PFSK-1 (cell line): ENCODE measurements around the gene ZNF710.

ENCODE experiments used
- FOXP2 ChIP-seq: optimal IDR thresholded peaks from 2 replicates; pipeline ENCODE3; 2011; ENCODE audit warnings: borderline replicate concordance, control low read depth, inconsistent platforms; ENCODE audit not compliant: insufficient read depth; ENCODE audit errors: extremely low read length, extremely low read depth
- POLR2AphosphoS5 ChIP-seq: IDR thresholded peaks from 2 replicates; pipeline ENCODE4 v1.6.1; 2012; ENCODE audit warnings: low read depth, mild to moderate bottlenecking, control low read depth, low read length, moderate library complexity
- REST ChIP-seq, 2 experiments: IDR thresholded peaks; 2 replicates each; pipeline versions ENCODE4 v1.6.1 to v1.8.0; 2011 to 2012; ENCODE audit warnings: low read depth in 2 of 2, low read length in 2 of 2, control low read depth in 1 of 2, inconsistent platforms in 1 of 2, mild to moderate bottlenecking in 1 of 2, moderate library complexity in 1 of 2; ENCODE audit not compliant: insufficient read depth in 1 of 2
- SIN3A ChIP-seq: IDR thresholded peaks from 2 replicates; pipeline ENCODE4 v1.6.1; 2012; ENCODE audit warnings: mild to moderate bottlenecking, low read length, moderate library complexity, borderline replicate concordance; ENCODE audit not compliant: insufficient read depth
- TAF1 ChIP-seq: IDR thresholded peaks from 2 replicates; pipeline ENCODE4 v1.6.1; 2012; ENCODE audit warnings: low read length, control low read depth, borderline replicate concordance; ENCODE audit not compliant: insufficient read depth

Gene ZNF710

GRCh38 chr15:90054618-90055097 lies 53.5 kb downstream of the ZNF710 start:
- TF ChIP-seq REST (IDR thresholded peaks at IDR 0.05; ENCODE audit: insufficient read depth in 1 of 2, low read depth in 2 of 2, low read length in 2 of 2) (no peak), POLR2AphosphoS5 (no peak)

GRCh38 chr15:90055182-90055581 lies 54.1 kb downstream of the ZNF710 start:
- no peak for TF ChIP-seq SIN3A
- TF ChIP-seq TAF1 = no peak
- no peak for TF ChIP-seq POLR2AphosphoS5
- TF ChIP-seq REST (IDR thresholded peaks at IDR 0.05; ENCODE audit: insufficient read depth in 1 of 2, low read depth in 2 of 2, low read length in 2 of 2) = no peak
- TF ChIP-seq FOXP2 = no peak

- TF ChIP-seq FOXP2 = no peak
- no peak for TF ChIP-seq POLR2AphosphoS5
- no peak for TF ChIP-seq TAF1
- no peak for TF ChIP-seq REST (IDR thresholded peaks at IDR 0.05; ENCODE audit: insufficient read depth in 1 of 2, low read depth in 2 of 2, low read length in 2 of 2)
- no peak for TF ChIP-seq SIN3A
These were observed 55.4 kb downstream of the ZNF710 start for GRCh38 chr15:90056529-90056928.

- TF ChIP-seq SIN3A (no peak), POLR2AphosphoS5 (no peak), REST (IDR thresholded peaks at IDR 0.05; ENCODE audit: insufficient read depth in 1 of 2, low read depth in 2 of 2, low read length in 2 of 2) (no peak), TAF1 (no peak), FOXP2 (no peak)
These were observed 57.2 kb downstream of the ZNF710 start for GRCh38 chr15:90058308-90058707.

GRCh38 chr15:90058775-90059174 lies 57.7 kb downstream of the ZNF710 start:
- TF ChIP-seq REST (IDR thresholded peaks at IDR 0.05; ENCODE audit: insufficient read depth in 1 of 2, low read depth in 2 of 2, low read length in 2 of 2) = no peak
- TF ChIP-seq TAF1 = no peak
- no peak for TF ChIP-seq FOXP2
- TF ChIP-seq SIN3A = no peak
- no peak for TF ChIP-seq POLR2AphosphoS5
